Dendritic cell treated with granulocyte-macrophage colony-stimulating factor and Interleukin-4, amounts not matched to agents 40 ng/mL and 50 ng/mL, for 4 days (primary cell): ENCODE measurements around the gene TBC1D1.

Experiments
- H3K27ac Mint-ChIP-seq: one replicate; pipeline ENCODE4 v1.8.0; 2022; ENCODE audit warnings: mild to moderate bottlenecking, mixed read lengths
- H3K27me3 Mint-ChIP-seq: one replicate; pipeline ENCODE4 v1.8.0; 2022; ENCODE audit warnings: mild to moderate bottlenecking, mixed read lengths
- H3K36me3 Mint-ChIP-seq: one replicate; pipeline ENCODE4 v1.8.0; 2022; ENCODE audit warnings: low read depth, mixed read lengths
- H3K4me1 Mint-ChIP-seq: one replicate; pipeline ENCODE4 v1.8.0; 2022; ENCODE audit warnings: low read depth, mixed read lengths
- H3K4me3 Mint-ChIP-seq: one replicate; pipeline ENCODE4 v1.8.0; 2022; ENCODE audit warnings: mild to moderate bottlenecking, moderate library complexity, mixed read lengths
- H3K9me3 Mint-ChIP-seq: one replicate; pipeline ENCODE4 v1.8.0; 2022; ENCODE audit warnings: mixed read lengths
- intact Hi-C: fragments of 100-400 bp; cut with micrococcal nuclease; formaldehyde crosslinking; loops from one replicate; pipeline ENCODE4 v1.15.0; 2022

Gene TBC1D1

DNA sequence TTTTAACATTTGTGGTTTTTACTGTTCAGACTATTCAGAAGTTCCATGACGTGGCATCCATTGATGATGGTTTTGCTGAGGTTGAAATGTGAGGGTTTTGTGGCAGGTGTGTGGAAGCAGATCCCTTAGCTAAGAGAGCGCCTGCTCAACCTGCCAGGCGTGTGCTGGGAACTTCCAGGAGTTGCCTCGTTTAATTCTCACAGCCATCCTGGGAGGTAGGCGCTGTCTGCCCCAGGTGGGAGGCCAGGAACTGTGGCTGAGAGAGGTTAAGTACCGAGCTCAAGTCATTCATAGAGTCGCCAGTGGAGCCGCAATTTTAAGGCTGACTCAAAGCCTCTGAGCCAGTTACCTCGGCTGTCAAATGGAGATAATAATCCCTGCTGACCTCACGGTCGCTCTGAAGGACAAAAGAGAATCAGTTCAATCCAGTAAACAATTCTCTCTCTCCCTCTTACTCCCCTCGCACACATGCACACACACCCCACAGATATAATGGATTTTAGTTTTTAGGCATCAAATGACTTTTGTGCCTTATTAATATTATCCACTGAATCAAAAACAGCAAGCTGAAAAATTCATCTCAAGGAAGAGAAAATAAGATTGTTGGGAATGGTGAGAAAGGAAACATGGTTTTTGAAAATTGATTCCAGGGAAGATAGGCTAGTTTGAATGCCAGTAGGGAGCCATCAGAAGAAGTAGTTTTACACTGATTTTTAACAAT lies 240.6 kb downstream of the TBC1D1 start:
- intact Hi-C loops: no loop called here
- H3K27me3 Mint-ChIP-seq: no peaks in the 10 kb centered on the region
- no peak overlapping the region for H3K4me3 Mint-ChIP-seq
- H3K4me1 Mint-ChIP-seq: peaks cover 32% of the 10 kb centered on the region
- no peaks in the 10 kb centered on the region for H3K9me3 Mint-ChIP-seq
- peak overlapping the region; percentile 35 for H3K27ac Mint-ChIP-seq
- peaks cover 95% of the 10 kb centered on the region for H3K36me3 Mint-ChIP-seq

DNA sequence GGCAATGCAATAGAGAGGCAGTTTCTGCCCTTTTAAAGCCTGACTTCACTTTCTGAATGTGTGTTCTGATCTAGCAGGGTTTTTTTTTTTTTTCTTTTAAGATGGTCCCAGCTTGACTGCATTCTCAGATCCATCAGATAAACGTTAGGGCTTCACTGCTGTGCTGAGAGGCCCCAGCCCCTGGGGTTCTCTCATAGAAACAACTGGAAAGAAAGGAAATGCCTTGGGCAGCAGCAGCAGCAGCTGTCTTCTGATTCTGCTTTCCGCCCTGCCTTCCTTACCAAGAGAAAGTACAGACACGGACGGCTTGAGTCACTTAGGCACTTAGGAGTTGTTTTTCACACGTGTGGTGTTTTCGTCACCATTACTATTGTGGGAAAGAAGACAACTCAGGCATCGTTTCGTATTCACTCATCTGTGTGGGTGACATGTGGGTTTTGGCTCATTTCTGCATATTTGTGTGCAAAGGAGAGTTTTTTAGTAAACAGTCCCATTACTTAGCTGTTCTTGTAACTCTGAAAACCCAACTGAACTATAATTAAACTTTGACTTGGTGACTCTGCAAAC lies 241.3 kb downstream of the TBC1D1 start:
- intact Hi-C loops: no loop called here
- no peaks in the 10 kb centered on the region for H3K9me3 Mint-ChIP-seq
- H3K4me3 Mint-ChIP-seq: no peak overlapping the region
- H3K36me3 Mint-ChIP-seq: peaks cover 95% of the 10 kb centered on the region
- H3K27me3 Mint-ChIP-seq: no peaks in the 10 kb centered on the region
- peak overlapping the region; percentile 35 for H3K27ac Mint-ChIP-seq
- H3K4me1 Mint-ChIP-seq: peaks cover 36% of the 10 kb centered on the region

DNA sequence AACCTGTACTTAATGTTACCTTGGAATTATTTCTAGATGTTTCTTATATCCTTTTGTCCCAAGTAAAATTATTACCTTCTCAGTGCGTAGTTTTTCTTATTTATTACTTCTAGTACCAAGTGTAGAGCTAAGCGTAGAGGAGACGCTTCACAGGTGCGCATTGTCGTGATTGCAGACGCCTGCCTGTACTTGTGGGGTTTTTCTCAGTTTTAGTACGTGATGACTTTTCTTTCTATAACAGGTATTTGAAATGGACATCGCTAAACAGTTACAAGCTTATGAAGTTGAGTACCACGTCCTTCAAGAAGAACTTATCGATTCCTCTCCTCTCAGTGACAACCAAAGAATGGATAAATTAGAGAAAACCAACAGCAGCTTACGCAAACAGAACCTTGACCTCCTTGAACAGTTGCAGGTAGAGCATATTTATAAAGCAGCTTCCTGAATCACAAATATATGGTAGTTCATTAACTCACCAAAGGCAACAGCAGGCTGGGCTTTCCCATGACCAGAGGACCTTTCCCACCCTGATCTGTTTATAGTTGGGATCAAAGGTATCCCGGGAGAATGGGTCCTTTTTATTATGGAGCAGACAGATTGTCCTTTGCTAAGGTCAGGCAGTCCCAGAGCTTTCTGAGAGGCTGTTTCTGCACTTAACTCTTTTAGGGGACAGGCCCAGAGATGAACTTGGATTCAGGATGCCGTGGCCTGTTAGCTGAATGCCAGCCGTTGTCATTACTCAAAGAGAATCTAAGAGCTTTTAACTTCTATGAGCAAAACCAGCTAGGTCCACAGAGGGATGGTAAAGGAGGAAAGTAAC lies 242.2 kb downstream of the TBC1D1 start:
- no peak overlapping the region for H3K4me3 Mint-ChIP-seq

GRCh38 chr4:38133711-38134480 lies 243.0 kb downstream of the TBC1D1 start:
- Mint-ChIP-seq H3K9me3 (no peaks in the 10 kb centered on the region), H3K4me3 (no peak overlapping the region), H3K36me3 (peaks cover 94% of the 10 kb centered on the region), H3K4me1 (peaks cover 24% of the 10 kb centered on the region), H3K27me3 (no peaks in the 10 kb centered on the region), H3K27ac (no peak overlapping the region)
- intact Hi-C loops: no loop called here

More for the DNA sequence above, 242.2 kb downstream of the TBC1D1 start:
- H3K27me3 Mint-ChIP-seq: no peaks in the 10 kb centered on the region
- peaks cover 33% of the 10 kb centered on the region for H3K4me1 Mint-ChIP-seq
- no peaks in the 10 kb centered on the region for H3K9me3 Mint-ChIP-seq
- H3K27ac Mint-ChIP-seq: no peak overlapping the region
- intact Hi-C loops: no loop called here
- peaks cover 94% of the 10 kb centered on the region for H3K36me3 Mint-ChIP-seq

- Mint-ChIP-seq H3K27me3 (no peaks in the 10 kb centered on the region), H3K4me1 (peaks cover 18% of the 10 kb centered on the region), H3K4me3 (no peak overlapping the region), H3K27ac (no peak overlapping the region), H3K36me3 (peaks cover 94% of the 10 kb centered on the region), H3K9me3 (no peaks in the 10 kb centered on the region)
- intact Hi-C loops: no loop called here
Measured at GRCh38 chr4:38135201-38135600, 244.3 kb downstream of the TBC1D1 start.

- peaks cover 13% of the 10 kb centered on the region for H3K4me1 Mint-ChIP-seq
- intact Hi-C loops: no loop called here
- H3K27me3 Mint-ChIP-seq: no peaks in the 10 kb centered on the region
- no peaks in the 10 kb centered on the region for H3K9me3 Mint-ChIP-seq
- peaks cover 85% of the 10 kb centered on the region for H3K36me3 Mint-ChIP-seq
- no peak overlapping the region for H3K4me3 Mint-ChIP-seq
- H3K27ac Mint-ChIP-seq: no peak overlapping the region
Measured at GRCh38 chr4:38136604-38137003, 245.7 kb downstream of the TBC1D1 start.

DNA sequence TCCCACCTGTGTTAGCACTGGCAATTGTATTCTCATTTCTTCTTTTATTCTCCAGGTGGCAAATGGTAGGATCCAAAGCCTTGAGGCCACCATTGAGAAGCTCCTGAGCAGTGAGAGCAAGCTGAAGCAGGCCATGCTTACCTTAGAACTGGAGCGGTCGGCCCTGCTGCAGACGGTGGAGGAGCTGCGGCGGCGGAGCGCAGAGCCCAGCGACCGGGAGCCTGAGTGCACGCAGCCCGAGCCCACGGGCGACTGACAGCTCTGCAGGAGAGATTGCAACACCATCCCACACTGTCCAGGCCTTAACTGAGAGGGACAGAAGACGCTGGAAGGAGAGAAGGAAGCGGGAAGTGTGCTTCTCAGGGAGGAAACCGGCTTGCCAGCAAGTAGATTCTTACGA lies 246.2 kb downstream of the TBC1D1 start:
- Mint-ChIP-seq H3K36me3 (peaks cover 85% of the 10 kb centered on the region), H3K9me3 (no peaks in the 10 kb centered on the region), H3K27me3 (no peaks in the 10 kb centered on the region), H3K4me1 (peaks cover 11% of the 10 kb centered on the region), H3K27ac (no peak overlapping the region), H3K4me3 (no peak overlapping the region)
- intact Hi-C loops: no loop called here

GRCh38 chr4:38138363-38138762 lies 247.5 kb downstream of the TBC1D1 start:
- no peaks in the 10 kb centered on the region for H3K9me3 Mint-ChIP-seq
- peaks cover 87% of the 10 kb centered on the region for H3K36me3 Mint-ChIP-seq
- no peak overlapping the region for H3K27ac Mint-ChIP-seq
- intact Hi-C loops: no loop called here
- H3K27me3 Mint-ChIP-seq: no peaks in the 10 kb centered on the region
- H3K4me3 Mint-ChIP-seq: no peak overlapping the region
- peaks cover 9% of the 10 kb centered on the region for H3K4me1 Mint-ChIP-seq

- intact Hi-C loops: no loop called here
- H3K4me1 Mint-ChIP-seq: peaks cover 16% of the 10 kb centered on the region
- H3K36me3 Mint-ChIP-seq: peaks cover 79% of the 10 kb centered on the region
- no peaks in the 10 kb centered on the region for H3K9me3 Mint-ChIP-seq
- no peak overlapping the region for H3K27ac Mint-ChIP-seq
- no peak overlapping the region for H3K4me3 Mint-ChIP-seq
- H3K27me3 Mint-ChIP-seq: no peaks in the 10 kb centered on the region
Measured at GRCh38 chr4:38139187-38139586, 248.3 kb downstream of the TBC1D1 start.

DNA sequence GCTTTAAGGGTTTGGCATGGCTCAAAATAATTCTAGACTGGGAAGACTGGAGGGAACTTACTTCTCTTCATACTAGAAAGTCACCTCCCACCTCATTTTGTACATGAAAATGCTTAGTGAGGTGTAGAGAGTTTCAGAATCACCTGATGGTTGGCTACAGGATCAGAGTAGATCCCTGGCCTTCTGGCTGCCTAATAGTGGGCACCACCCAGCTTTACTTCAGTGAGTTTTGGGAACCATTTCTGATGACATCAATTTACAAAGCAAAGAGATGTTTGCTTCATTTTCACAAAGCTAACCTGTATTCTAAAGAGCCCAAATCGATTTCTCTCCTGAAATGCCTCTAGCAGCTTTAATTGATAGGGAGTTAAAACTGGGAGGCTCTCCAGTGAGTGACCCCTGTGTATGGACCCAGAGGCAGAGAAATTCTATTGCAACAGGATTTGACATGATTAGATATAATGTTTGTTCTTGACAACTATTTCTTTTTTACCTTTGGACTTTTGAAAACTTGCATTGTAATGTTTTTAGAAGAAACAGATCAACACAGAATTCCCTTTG lies 249.8 kb downstream of the TBC1D1 start:
- intact Hi-C loops: no loop called here
- H3K4me1 Mint-ChIP-seq: peaks cover 16% of the 10 kb centered on the region
- peaks cover 63% of the 10 kb centered on the region for H3K36me3 Mint-ChIP-seq
- no peaks in the 10 kb centered on the region for H3K27me3 Mint-ChIP-seq
- no peak overlapping the region for H3K27ac Mint-ChIP-seq
- H3K4me3 Mint-ChIP-seq: no peak overlapping the region
- no peaks in the 10 kb centered on the region for H3K9me3 Mint-ChIP-seq

- Mint-ChIP-seq H3K9me3 (no peaks in the 10 kb centered on the region), H3K36me3 (peaks cover 51% of the 10 kb centered on the region), H3K4me3 (no peak overlapping the region), H3K4me1 (peaks cover 15% of the 10 kb centered on the region), H3K27me3 (no peaks in the 10 kb centered on the region), H3K27ac (no peak overlapping the region)
- intact Hi-C loops: no loop called here
Measured at GRCh38 chr4:38141808-38142500, 251.1 kb downstream of the TBC1D1 start.

DNA sequence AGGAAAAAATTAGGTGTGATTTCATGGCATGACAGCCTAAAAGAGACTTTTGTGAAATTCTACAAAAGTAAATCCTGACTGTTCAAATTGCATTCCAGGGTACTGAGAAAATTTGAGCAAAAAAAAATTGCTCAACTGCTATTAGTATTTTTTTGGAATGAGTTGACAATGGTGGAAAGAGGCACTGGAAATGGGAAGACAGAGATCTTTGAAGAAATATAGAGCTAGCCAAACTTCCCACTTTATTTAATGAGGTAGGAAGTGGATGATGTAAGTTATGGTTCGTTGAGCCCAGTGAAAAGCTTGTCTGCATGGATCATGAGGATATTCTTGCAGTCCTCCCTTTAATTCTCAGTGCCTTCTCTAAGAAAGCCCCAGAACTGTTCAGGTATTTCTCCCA lies 253.1 kb downstream of the TBC1D1 start:
- Mint-ChIP-seq H3K36me3 (peaks cover 31% of the 10 kb centered on the region), H3K27ac (no peak overlapping the region), H3K27me3 (no peaks in the 10 kb centered on the region), H3K9me3 (no peaks in the 10 kb centered on the region), H3K4me1 (peaks cover 11% of the 10 kb centered on the region), H3K4me3 (no peak overlapping the region)
- intact Hi-C loops: no loop called here

DNA sequence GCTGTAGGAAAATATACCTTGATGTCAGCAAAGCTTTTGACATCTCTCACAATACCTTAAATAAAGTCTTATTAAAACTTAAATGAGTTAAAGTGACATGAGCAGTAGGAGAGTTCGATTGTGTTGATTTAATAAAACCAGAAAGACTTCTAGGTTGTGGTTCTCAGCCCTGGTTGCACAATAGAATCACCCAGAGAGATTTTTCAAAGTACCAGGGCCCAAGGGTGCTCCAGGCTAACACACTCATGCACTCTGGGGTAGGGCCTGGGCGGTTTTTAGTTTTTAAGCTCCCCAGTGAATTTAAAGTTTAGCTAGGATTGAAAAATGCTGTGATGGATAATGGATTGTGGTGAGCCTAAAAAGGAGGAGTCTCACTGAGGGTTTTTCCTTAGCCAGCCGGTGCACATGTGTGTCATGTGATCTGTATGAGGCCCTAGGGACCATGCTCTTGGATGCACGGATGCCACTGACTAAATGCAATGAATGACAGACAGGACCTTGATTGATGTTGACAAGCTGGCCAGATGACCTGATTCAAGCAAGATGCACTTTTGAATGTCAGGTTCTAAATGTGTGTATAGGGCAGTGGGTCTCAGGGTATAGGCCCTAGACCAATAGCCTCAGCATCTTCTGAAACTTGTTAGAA lies 254.3 kb downstream of the TBC1D1 start:
- peaks cover 11% of the 10 kb centered on the region for H3K4me1 Mint-ChIP-seq
- intact Hi-C loops: no loop called here
- H3K27ac Mint-ChIP-seq: no peak overlapping the region
- H3K4me3 Mint-ChIP-seq: no peak overlapping the region
- peaks cover 20% of the 10 kb centered on the region for H3K36me3 Mint-ChIP-seq
- H3K9me3 Mint-ChIP-seq: no peaks in the 10 kb centered on the region
- H3K27me3 Mint-ChIP-seq: no peaks in the 10 kb centered on the region
